Measurements from ENCODE around the gene FHAD1.

Gene FHAD1

GRCh38 chr1:15390667-15391066 is 143.6 kb downstream of the FHAD1 start:
- Histone ChIP-seq H3K36me3 (replicated peaks) (no peaks in the 10 kb centered on the region), H3K4me3 (no peak overlapping the region), H3K4me1 (peaks cover 10% of the 10 kb centered on the region; the same call in 1 of the 2 replicates), H3K9me3 (no peaks in the 10 kb centered on the region), H3K27me3 (ENCODE audit: low read depth) (no peaks in the 10 kb centered on the region)
- DNase-seq (ENCODE audit: low spot score in 2 of 2) = no peak
- in situ Hi-C loops (cut with MboI; ENCODE audit: low sequenced_read_pairs) = no loop called here

- H3K4me3 ChIP-seq = no peak overlapping the region
- in situ Hi-C loops (cut with MboI; ENCODE audit: low sequenced_read_pairs) = no loop called here
- H3K4me1 ChIP-seq = peaks cover 3% of the 10 kb centered on the region; the same call in 1 of the 2 replicates
- H3K9me3 ChIP-seq = no peaks in the 10 kb centered on the region
- no peaks in the 10 kb centered on the region for H3K36me3 ChIP-seq (replicated peaks)
- H3K27me3 ChIP-seq (ENCODE audit: low read depth) = no peaks in the 10 kb centered on the region
- no peak for DNase-seq (ENCODE audit: low spot score in 2 of 2)
Measured at GRCh38 chr1:15391366-15391765, 144.3 kb downstream of the FHAD1 start.

GRCh38 chr1:15393475-15394257 is 146.6 kb downstream of the FHAD1 start:
- no peak overlapping the region for H3K4me3 ChIP-seq
- in situ Hi-C loops (cut with MboI; ENCODE audit: low sequenced_read_pairs) = no loop called here
- H3K9me3 ChIP-seq = no peaks in the 10 kb centered on the region
- DNase-seq (ENCODE audit: low spot score in 2 of 2) = no peak
- no peaks in the 10 kb centered on the region for H3K4me1 ChIP-seq
- no peaks in the 10 kb centered on the region for H3K36me3 ChIP-seq (replicated peaks)
- no peaks in the 10 kb centered on the region for H3K27me3 ChIP-seq (ENCODE audit: low read depth)

- Histone ChIP-seq H3K36me3 (replicated peaks) (no peaks in the 10 kb centered on the region), H3K4me1 (no peaks in the 10 kb centered on the region), H3K4me3 (no peak overlapping the region), H3K27me3 (ENCODE audit: low read depth) (no peaks in the 10 kb centered on the region), H3K9me3 (no peaks in the 10 kb centered on the region)
- no peak for DNase-seq (ENCODE audit: low spot score in 2 of 2)
- in situ Hi-C loops (cut with MboI; ENCODE audit: low sequenced_read_pairs) = no loop called here
Measured at GRCh38 chr1:15394258-15394690, 147.3 kb downstream of the FHAD1 start.

GRCh38 chr1:15397236-15397635 is 150.2 kb downstream of the FHAD1 start:
- Histone ChIP-seq H3K36me3 (replicated peaks) (no peaks in the 10 kb centered on the region), H3K9me3 (peaks cover 4% of the 10 kb centered on the region; the same call in 1 of the 2 replicates), H3K4me3 (no peak overlapping the region), H3K4me1 (no peaks in the 10 kb centered on the region), H3K27me3 (ENCODE audit: low read depth) (no peaks in the 10 kb centered on the region)
- no peak for DNase-seq (ENCODE audit: low spot score in 2 of 2)
- in situ Hi-C loops (cut with MboI; ENCODE audit: low sequenced_read_pairs) = no loop called here

GRCh38 chr1:15399710-15400109 is 152.7 kb downstream of the FHAD1 start:
- Histone ChIP-seq H3K4me1 (no peaks in the 10 kb centered on the region), H3K27me3 (ENCODE audit: low read depth) (no peaks in the 10 kb centered on the region), H3K9me3 (peaks cover 4% of the 10 kb centered on the region; the same call in 1 of the 2 replicates), H3K36me3 (replicated peaks) (no peaks in the 10 kb centered on the region), H3K4me3 (no peak overlapping the region)
- in situ Hi-C loops (cut with MboI; ENCODE audit: low sequenced_read_pairs) = no loop called here
- DNase-seq (ENCODE audit: low spot score in 2 of 2) = no peak

GRCh38 chr1:15400627-15401026 is 153.6 kb downstream of the FHAD1 start:
- no peaks in the 10 kb centered on the region for H3K36me3 ChIP-seq (replicated peaks)
- no peaks in the 10 kb centered on the region for H3K27me3 ChIP-seq (ENCODE audit: low read depth)
- H3K9me3 ChIP-seq = peaks cover 4% of the 10 kb centered on the region; the same call in 1 of the 2 replicates
- no peaks in the 10 kb centered on the region for H3K4me1 ChIP-seq
- no peak for DNase-seq (ENCODE audit: low spot score in 2 of 2)
- in situ Hi-C loops (cut with MboI; ENCODE audit: low sequenced_read_pairs) = no loop called here
- no peak overlapping the region for H3K4me3 ChIP-seq

- H3K4me3 ChIP-seq = no peak overlapping the region
- H3K4me1 ChIP-seq = no peaks in the 10 kb centered on the region
- peaks cover 4% of the 10 kb centered on the region; the same call in 1 of the 2 replicates for H3K9me3 ChIP-seq
- DNase-seq (ENCODE audit: low spot score in 2 of 2) = no peak
- no peaks in the 10 kb centered on the region for H3K36me3 ChIP-seq (replicated peaks)
- H3K27me3 ChIP-seq (ENCODE audit: low read depth) = no peaks in the 10 kb centered on the region
- in situ Hi-C loops (cut with MboI; ENCODE audit: low sequenced_read_pairs) = no loop called here
Measured at GRCh38 chr1:15401391-15402055, 154.5 kb downstream of the FHAD1 start.

GRCh38 chr1:15402809-15403450 is 155.9 kb downstream of the FHAD1 start:
- in situ Hi-C loops (cut with MboI; ENCODE audit: low sequenced_read_pairs) = no loop called here
- H3K9me3 ChIP-seq = peaks cover 4% of the 10 kb centered on the region; the same call in 1 of the 2 replicates
- H3K4me1 ChIP-seq = no peaks in the 10 kb centered on the region
- H3K27me3 ChIP-seq (ENCODE audit: low read depth) = no peaks in the 10 kb centered on the region
- DNase-seq (ENCODE audit: low spot score in 2 of 2) = no peak
- H3K36me3 ChIP-seq (replicated peaks) = no peaks in the 10 kb centered on the region
- no peak overlapping the region for H3K4me3 ChIP-seq

- in situ Hi-C loops (cut with MboI; ENCODE audit: low sequenced_read_pairs) = no loop called here
- Histone ChIP-seq H3K27me3 (ENCODE audit: low read depth) (no peaks in the 10 kb centered on the region), H3K9me3 (peaks cover 4% of the 10 kb centered on the region; the same call in 1 of the 2 replicates), H3K36me3 (replicated peaks) (no peaks in the 10 kb centered on the region), H3K4me1 (peaks cover 4% of the 10 kb centered on the region), H3K4me3 (no peak overlapping the region)
- DNase-seq (ENCODE audit: low spot score in 2 of 2) = no peak
Measured at GRCh38 chr1:15403962-15404580, 157.0 kb downstream of the FHAD1 start.

- no peak for DNase-seq (ENCODE audit: low spot score in 2 of 2)
- Histone ChIP-seq H3K36me3 (replicated peaks) (no peaks in the 10 kb centered on the region), H3K9me3 (no peaks in the 10 kb centered on the region), H3K4me3 (no peak overlapping the region), H3K4me1 (peaks cover 4% of the 10 kb centered on the region), H3K27me3 (ENCODE audit: low read depth) (no peaks in the 10 kb centered on the region)
- in situ Hi-C loops (cut with MboI; ENCODE audit: low sequenced_read_pairs) = no loop called here
Measured at GRCh38 chr1:15405106-15405850, 158.3 kb downstream of the FHAD1 start.

- in situ Hi-C loops (cut with MboI; ENCODE audit: low sequenced_read_pairs) = no loop called here
- no peak for DNase-seq (ENCODE audit: low spot score in 2 of 2)
Measured at GRCh38 chr1:15406614-15407559, 159.9 kb downstream of the FHAD1 start.

More at GRCh38 chr1:15406614-15407559, 159.9 kb downstream of the FHAD1 start:
- Histone ChIP-seq H3K4me3 (no peak overlapping the region), H3K36me3 (replicated peaks) (no peaks in the 10 kb centered on the region), H3K4me1 (peaks cover 4% of the 10 kb centered on the region), H3K27me3 (ENCODE audit: low read depth) (no peaks in the 10 kb centered on the region), H3K9me3 (no peaks in the 10 kb centered on the region)
